HCT116 (cell line): ENCODE measurements around the gene SLC47A2. TPM values are rescaled to one million over a fixed set of nuclear protein-coding genes. Genes with fewer than 3 reads are reported as not detected.

ENCODE experiments used
- ATAC-seq: fragments of 200-7000 bp; cut with Tn5 transposase; 2 replicates; pipeline ENCODE4 v1.9.1; 2020; ENCODE audit warnings: mild to moderate bottlenecking, moderate library complexity
- BruUV-seq: library from RNA; stranded (reverse); fragments of 400-500 nt; replicated peaks from 2 replicates; lab custom pipeline; 2021; lab: Mats Ljungman, UMichigan
- CTCF ChIA-PET: fragments of 300-600 bp; sonication (Branson Sonifier 250); formaldehyde crosslinking; loops from one replicate; lab custom pipeline; 2021; ENCODE audit warnings: antibody characterized with exemption; lab: Charles Lee
- POLR2A ChIA-PET: fragments of 300-600, 350-600 bp; sonication (Branson Sonifier 250); formaldehyde crosslinking; loops from one replicate; lab custom pipeline; 2021; ENCODE audit warnings: antibody characterized with exemption; lab: Charles Lee
- RAD21 ChIA-PET, 2 experiments: fragments of 300-600 bp; sonication (Branson Sonifier 250); formaldehyde crosslinking; loops; one replicate each; lab custom pipeline; 2023; ENCODE audit warnings: low total read pairs in 2 of 2; ENCODE audit not compliant: uncharacterized antibody in 2 of 2, unreplicated experiment in 2 of 2, low non-redundant PET in 1 of 2; lab: Charles Lee
- DNase-seq: peaks from one replicate; pipeline ENCODE4 v3.0.0-alpha.2; 2010; ENCODE audit warnings: low read depth, low spot score
- H2AFZ ChIP-seq: fragments of 200-600 bp; shearing (Covaris generic), sonication (generic); 2 replicates; pipeline ENCODE4 v1.6.1; 2017; ENCODE audit warnings: low read depth, mixed run types, mixed read lengths, antibody characterized with exemption, low read length; ENCODE audit not compliant: poor library complexity, severe bottlenecking
- H3K27ac ChIP-seq: 2 replicates; pipeline ENCODE4 v1.5.1; 2012; ENCODE audit warnings: low read depth, low read length
- H3K27me3 ChIP-seq: fragments of 200-600 bp; sonication (generic); 2 replicates; pipeline ENCODE4 v1.6.1; 2016; ENCODE audit warnings: mixed run types, low read length, mixed read lengths; ENCODE audit not compliant: insufficient read depth
- H3K36me3 ChIP-seq, 2 experiments: fragments of 200-500 bp in 1 of 2; fragments of 200-600 bp in 1 of 2; sonication (Bioruptor generic) in 1 of 2; sonication (generic) in 1 of 2; 2 replicates each; pipeline versions ENCODE4 v1.5.1 to v1.6.1; 2014 to 2016; ENCODE audit warnings: low read length in 2 of 2, inconsistent platforms in 1 of 2, mixed read lengths in 1 of 2, mixed run types in 1 of 2; ENCODE audit not compliant: insufficient read depth in 2 of 2, control insufficient read depth in 1 of 2
- H3K4me1 ChIP-seq, 2 experiments: fragments of 200-600 bp in 1 of 2; sonication (generic) in 1 of 2; 2 replicates each; pipeline versions ENCODE4 v1.5.1 to v1.6.1; 2012 to 2017; ENCODE audit warnings: low read length in 2 of 2, inconsistent platforms in 1 of 2, mild to moderate bottlenecking in 1 of 2, mixed read lengths in 1 of 2, mixed run types in 1 of 2, moderate library complexity in 1 of 2; ENCODE audit not compliant: insufficient read depth in 2 of 2, control insufficient read depth in 1 of 2
- H3K4me2 ChIP-seq: fragments of 200-600 bp; sonication (generic); 2 replicates; pipeline ENCODE4 v1.6.1; 2017; ENCODE audit warnings: mixed run types, low read length, mixed read lengths
- H3K4me3 ChIP-seq, 2 experiments: fragments of 200-600 bp in 1 of 2; sonication (generic) in 1 of 2; replicated peaks in 1 of 2; 2 replicates each; pipeline ENCODE4 v1.5.1; 2011 to 2016; ENCODE audit warnings: low read length in 2 of 2, control low read depth in 1 of 2, low read depth in 1 of 2, mild to moderate bottlenecking in 1 of 2, mixed read lengths in 1 of 2, mixed run types in 1 of 2
- H3K79me2 ChIP-seq: fragments of 200-600 bp; sonication (generic); 2 replicates; pipeline ENCODE4 v1.6.1; 2017; ENCODE audit warnings: mild to moderate bottlenecking, mixed run types, low read length, moderate library complexity, mixed read lengths; ENCODE audit not compliant: insufficient read depth
- H3K9ac ChIP-seq: fragments of 200-600 bp; sonication (generic); 2 replicates; pipeline ENCODE4 v1.6.1; 2016; ENCODE audit warnings: low read length, mixed read lengths
- H3K9me2 ChIP-seq: fragments of 200-600 bp; sonication (generic), shearing (Covaris generic); 2 replicates; pipeline ENCODE4 v1.6.1; 2017; ENCODE audit warnings: mixed run types, mild to moderate bottlenecking, moderate library complexity; ENCODE audit not compliant: insufficient read depth
- H3K9me3 ChIP-seq, 2 experiments: fragments of 200-500 bp in 1 of 2; fragments of 200-600 bp in 1 of 2; sonication (Bioruptor generic) in 1 of 2; sonication (generic) in 1 of 2; 2 replicates each; pipeline ENCODE4 v1.6.1; 2014 to 2017; ENCODE audit warnings: low read length in 2 of 2, mixed read lengths in 2 of 2, inconsistent platforms in 1 of 2, low read depth in 1 of 2, mild to moderate bottlenecking in 1 of 2, mixed run types in 1 of 2, moderate library complexity in 1 of 2; ENCODE audit not compliant: control insufficient read depth in 1 of 2, insufficient read depth in 1 of 2
- H4K20me1 ChIP-seq: fragments of 200-600 bp; sonication (generic), shearing (Covaris generic); 2 replicates; pipeline ENCODE4 v1.6.1; 2017; ENCODE audit warnings: mixed run types, mild to moderate bottlenecking, moderate library complexity; ENCODE audit not compliant: insufficient read depth
- ATF3 ChIP-seq: IDR thresholded peaks from 2 replicates; pipeline ENCODE4 v1.6.1; 2012
- EGR1 ChIP-seq: IDR thresholded peaks from 2 replicates; pipeline ENCODE4 v1.6.1; 2012; ENCODE audit warnings: low read depth
- FOSL1 ChIP-seq: IDR thresholded peaks from 2 replicates; pipeline ENCODE4 v1.6.1; 2012; ENCODE audit warnings: low read depth
- POLR2A ChIP-seq: IDR thresholded peaks from 2 replicates; pipeline ENCODE4 v1.7.0; 2011; ENCODE audit warnings: borderline replicate concordance; ENCODE audit not compliant: insufficient read depth, insufficient read length; ENCODE audit errors: extremely low read depth
- REST ChIP-seq: IDR thresholded peaks from 2 replicates; pipeline ENCODE4 v1.6.1; 2012; ENCODE audit warnings: low read depth
- SIN3A ChIP-seq: IDR thresholded peaks from 2 replicates; pipeline ENCODE4 v1.6.1; 2012; ENCODE audit warnings: low read depth
- SP1 ChIP-seq: IDR thresholded peaks from 2 replicates; pipeline ENCODE4 v1.6.1; 2012; ENCODE audit warnings: low read depth
- SRF ChIP-seq: IDR thresholded peaks from 2 replicates; pipeline ENCODE4 v1.6.1; 2012; ENCODE audit warnings: low read depth
- ZBTB33 ChIP-seq: IDR thresholded peaks from 2 replicates; pipeline ENCODE4 v1.6.1; 2011; ENCODE audit warnings: mild to moderate bottlenecking, low read length, moderate library complexity; ENCODE audit not compliant: insufficient replicate concordance; ENCODE audit errors: extremely low read depth
- ZFX ChIP-seq: fragments of 450-650 bp; IDR thresholded peaks from 2 replicates; pipeline ENCODE4 v1.6.1; 2017
- ZNF274 ChIP-seq: fragments of 200-500 bp; sonication (Bioruptor generic); IDR thresholded peaks from 2 replicates; pipeline ENCODE4 v1.6.1; 2014; ENCODE audit warnings: mild to moderate bottlenecking, low read depth, low read length, inconsistent platforms
- intact Hi-C: fragments of 100-400 bp; cut with micrococcal nuclease; formaldehyde crosslinking; loops from 2 replicates; pipeline ENCODE4 v1.10.0; 2022
- total RNA-seq: library from RNA; stranded (reverse); gene quantifications from one replicate; pipeline ENCODE4 v1.2.1, GENCODE V29; 2021; ENCODE audit not compliant: unreplicated experiment

Gene SLC47A2
- total RNA-seq, 1 experiment from 2014 or later: not detected

GRCh38 chr17:19724501-19725420 lies 8.4 kb upstream of the SLC47A2 start:
- Histone ChIP-seq H3K9me3 (no peaks in the 10 kb centered on the region), H3K27ac (no peak overlapping the region), H3K4me2 (no peak overlapping the region), H3K79me2 (no peaks in the 10 kb centered on the region), H3K27me3 (no peaks in the 10 kb centered on the region), H3K9me2 (no peaks in the 10 kb centered on the region), H3K4me3 (no peak overlapping the region), H2AFZ (no peak overlapping the region), H3K4me1 (peaks cover 8 to 21% of the 10 kb centered on the region in 2 experiments; a peak in 3 of 4 replicates), H3K36me3 (no peaks in the 10 kb centered on the region), H4K20me1 (no peaks in the 10 kb centered on the region), H3K9ac (no peak overlapping the region)
- POLR2A ChIA-PET: no interaction called here
- no peak for DNase-seq
- BruUV-seq: no TSS peak
- no peak for ATAC-seq
- CTCF ChIA-PET: no interaction called here
- intact Hi-C loops: no loop called here
- no peak; the same call in 1 of the 2 replicates for TF ChIP-seq ZFX
- TF ChIP-seq FOSL1: no peak
- no peak for TF ChIP-seq ZNF274
- no peak for TF ChIP-seq REST
- TF ChIP-seq ATF3: no peak
- TF ChIP-seq POLR2A: no peak
- TF ChIP-seq SRF: no peak
- TF ChIP-seq ZBTB33: no peak
- TF ChIP-seq SP1: no peak
- no peak for TF ChIP-seq EGR1
- no peak for TF ChIP-seq SIN3A
- RAD21 ChIA-PET: no interaction called here
